NCI-H69 (cell line): ENCODE results near the gene CREBBP.

Experiments used
- DNase-seq: peaks from one replicate; lab custom pipeline; 2025; lab: John Stamatoyannopoulos, UW

The CREBBP gene

DNA sequence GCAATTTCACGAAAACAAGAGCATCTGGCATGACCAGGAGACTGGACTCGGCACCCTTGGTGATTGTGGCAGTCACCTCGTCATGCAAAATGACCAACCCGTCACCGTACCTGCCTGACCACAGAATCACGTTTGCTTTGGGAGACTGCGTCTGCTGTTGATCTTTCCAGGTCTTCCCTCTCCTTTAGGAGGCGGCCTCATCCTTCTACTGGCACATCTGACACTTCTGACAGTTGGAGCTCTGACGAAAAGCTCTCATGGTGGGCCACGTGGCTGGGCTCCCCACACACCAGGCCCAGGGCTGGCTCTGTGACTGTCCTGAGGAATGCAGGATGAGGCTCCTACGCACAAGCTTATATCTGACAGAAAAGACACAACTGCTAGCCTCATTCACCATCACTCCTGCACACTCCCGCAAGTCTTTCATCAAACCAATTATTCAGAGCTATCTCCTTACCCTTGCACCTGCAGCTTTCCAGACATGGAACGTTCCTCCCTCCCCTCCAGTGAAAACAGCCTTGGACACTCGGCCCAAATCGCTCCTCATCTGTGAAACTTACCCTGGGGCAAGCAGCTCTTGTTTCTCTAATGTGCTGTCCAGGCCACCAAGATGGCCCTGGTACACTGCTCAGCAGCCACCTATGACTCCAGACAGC is 166.8 kb downstream of the CREBBP start:
- no peak for DNase-seq

DNA sequence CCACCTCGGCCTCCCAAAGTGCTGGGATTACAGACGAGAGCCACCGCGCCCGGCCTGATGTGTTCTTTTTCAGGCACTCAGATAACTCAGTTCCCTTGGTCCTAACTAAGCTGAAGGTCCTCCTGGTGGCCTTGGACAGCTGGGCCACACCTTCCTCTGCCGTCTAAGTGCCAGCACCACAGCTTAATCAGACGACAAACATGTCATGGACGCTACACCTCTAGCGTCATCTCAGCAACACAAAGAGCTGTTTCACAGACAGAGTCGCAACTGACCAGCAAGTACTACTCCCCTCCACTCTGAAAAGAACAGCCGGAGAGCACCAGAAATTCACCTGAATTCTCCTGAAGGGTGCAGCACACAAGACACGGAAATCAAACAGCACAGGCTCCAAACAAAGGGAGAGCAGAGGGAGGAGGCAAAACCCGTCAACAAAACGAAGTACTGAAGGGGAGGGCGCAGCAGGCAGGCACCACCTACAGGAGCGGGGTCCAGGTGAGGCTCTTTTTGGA is 167.6 kb downstream of the CREBBP start:
- DNase-seq: no peak

DNA sequence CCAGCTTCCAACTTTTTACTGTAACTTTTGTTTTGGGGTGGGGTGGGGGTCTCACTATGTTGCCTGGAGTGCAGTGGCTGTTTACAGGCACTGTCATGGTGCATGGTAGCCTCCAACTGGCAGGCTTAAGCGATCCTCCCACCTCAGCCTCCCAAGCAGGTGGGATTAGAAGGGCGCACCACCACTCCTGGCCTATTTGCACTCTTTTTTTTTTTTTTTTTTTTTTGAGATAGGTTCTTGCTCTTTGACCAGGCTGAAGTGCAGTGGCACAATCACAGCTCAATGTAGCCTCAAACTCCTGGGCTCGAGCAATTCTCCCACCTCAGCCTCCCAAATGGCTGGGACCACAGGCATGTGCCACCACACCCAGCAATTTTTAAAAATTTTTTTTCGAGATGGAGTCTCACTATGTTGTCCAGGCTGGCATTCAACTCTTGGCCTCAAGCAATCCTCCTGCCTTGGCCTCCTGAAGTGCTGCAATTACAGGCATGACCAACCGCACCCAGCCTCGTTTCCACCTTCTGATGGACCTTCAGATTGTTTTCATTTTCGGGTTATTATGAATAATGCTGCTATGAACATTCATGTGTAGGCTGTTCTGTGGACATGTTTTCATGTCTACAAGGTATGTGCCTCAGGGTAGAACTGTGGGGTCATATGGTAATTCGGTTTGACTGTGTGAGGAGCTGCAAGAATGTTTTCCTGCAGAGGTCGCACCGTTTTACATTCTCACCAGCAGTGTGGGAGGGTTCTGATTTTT is 174.1 kb downstream of the CREBBP start:
- no peak for DNase-seq

DNA sequence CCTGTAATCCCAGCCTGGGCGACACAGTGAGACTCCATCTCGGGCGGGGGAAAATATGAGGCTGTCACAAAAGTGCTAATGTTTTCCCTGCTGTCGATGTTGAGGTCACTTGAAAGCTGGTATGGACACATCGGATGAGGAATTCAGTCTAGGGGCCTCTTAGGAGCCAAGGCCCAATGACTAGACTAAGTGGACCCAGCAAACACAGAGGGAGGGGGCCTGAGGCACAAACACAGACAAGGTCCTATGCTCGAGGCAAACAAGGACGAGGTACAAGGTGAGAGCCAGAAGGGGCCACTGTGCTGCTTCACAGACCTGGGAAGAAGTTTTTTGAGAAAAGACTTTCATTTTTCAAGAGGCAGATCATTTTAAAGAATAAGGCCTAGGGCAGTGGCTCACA is 178.4 kb downstream of the CREBBP start:
- DNase-seq: no peak

DNA sequence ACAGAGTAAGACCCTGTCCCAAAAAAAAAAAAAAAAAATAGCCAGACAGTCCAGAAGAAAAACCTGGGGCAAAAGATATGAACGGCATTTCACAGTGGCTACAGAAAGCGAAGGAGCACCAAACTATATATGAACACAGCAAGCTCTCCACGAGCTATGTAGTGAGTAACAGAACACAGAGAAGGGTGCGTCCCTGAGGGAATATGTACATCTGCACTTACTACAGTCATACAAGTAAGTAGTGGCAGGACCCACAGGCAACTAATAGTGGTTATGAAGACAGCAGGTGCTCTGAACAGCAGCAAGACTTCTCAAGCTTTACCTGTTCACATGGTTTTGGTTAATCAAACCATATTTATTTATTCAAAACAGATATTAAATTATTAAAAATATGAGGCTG is 179.0 kb downstream of the CREBBP start:
- DNase-seq: no peak

DNA sequence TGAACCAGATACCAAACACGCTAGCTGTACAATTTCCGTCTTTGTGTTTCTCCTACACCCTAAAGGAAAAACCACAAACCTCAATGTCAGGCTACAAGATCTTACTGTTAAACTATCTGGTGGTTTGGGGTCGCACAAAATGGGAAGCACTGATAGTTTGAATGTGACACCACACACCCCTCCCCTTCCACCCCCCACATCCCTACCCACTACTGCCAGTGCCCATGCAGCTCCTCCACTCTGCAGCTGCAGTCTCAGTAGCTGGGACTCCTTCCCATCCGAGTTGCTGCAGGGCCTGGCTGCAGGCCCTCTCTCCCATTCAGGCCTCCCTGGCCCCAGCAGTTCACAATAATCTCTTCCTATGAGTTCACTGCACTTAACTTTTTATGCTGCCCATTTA is 181.6 kb downstream of the CREBBP start:
- DNase-seq: no peak

DNA sequence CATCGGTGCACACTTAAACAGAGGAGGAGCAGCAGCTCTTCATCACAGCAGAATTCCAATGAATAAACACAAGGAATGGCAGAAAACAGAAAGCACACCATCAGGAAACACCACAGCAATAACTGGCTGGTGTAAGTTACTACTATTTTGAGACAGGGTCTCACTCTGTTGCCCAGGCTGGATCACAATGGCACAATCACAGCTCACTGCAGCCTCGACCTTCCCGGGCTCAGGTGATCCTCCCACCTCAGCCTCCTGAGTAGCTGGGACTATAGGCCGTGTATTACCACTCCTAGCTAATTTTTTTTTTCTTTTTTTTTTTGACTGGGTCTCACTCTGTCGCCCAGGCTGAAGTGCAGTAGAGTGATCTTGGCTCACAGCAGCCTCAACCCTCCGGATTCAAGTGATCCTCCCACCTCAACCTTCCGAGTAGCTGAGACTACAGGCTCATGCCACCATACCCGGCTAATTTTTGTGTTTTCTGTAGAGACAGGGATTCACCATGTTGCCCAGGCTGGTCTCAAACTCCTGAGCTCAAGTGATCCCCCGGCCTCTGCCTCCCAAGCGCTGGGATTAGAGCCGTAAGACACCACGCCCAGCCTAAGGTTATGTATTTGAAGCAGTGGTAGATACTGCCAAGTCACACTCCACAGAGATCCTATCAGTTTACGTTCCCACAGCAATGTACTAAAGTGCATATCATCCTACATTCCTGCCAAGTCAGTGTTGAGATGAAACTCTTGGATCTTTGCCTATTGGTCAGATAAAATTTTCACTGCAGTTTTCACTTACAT is 183.9 kb downstream of the CREBBP start:
- no peak for DNase-seq

DNA sequence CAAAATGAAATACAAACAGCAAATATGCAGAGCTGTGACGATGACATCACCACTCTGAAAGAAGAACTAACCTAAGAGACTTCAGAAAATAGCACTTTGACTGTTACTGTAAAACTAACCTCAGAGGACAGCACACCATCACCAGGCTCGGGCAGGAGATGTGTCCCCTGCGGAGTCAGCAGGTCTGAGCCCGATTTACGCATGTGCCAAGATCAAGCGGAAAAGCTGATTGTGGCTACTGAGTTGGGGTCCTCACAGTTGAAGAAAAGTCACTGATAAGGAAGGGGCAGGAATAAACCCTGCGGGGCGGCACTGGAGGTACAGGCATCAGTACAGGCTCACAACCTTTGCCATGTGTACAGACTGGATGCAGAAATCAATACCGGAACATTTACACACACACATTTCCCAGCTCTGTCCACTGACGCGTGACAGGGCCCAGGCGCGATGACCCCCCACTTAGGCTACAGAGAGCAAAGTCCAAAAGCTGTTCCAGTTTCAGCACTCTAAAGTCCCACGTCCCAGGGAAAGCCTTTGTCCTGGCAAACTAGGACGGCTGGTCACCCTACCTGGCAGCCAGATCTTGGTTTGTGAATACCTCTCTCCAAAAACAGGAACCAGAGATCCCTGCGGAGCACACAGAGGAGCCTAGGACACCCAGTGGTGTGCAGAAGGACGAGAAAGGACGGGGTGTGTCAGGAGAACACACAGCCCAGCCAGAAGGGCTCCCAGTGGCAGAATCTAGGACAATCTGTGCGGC is 184.7 kb downstream of the CREBBP start:
- DNase-seq: no peak

DNA sequence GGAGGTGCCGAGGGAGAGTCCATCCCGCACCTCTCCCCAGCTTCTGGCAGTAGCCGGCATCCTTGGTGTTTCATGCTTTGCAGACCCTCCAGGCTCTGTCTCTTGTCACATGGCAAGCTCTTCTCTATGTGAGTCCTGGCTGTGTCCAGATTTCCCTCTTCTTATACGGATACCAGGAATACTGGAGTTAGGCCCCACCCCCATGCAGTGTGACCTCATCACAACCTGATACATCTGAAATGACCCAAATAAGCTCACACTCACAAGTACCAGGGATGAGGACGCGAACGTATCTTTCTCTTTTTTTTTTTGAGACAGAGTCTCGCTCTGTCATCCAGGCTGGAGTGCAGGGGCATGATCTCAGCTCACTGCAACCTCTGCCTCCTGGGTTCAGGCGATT is 186.5 kb downstream of the CREBBP start:
- DNase-seq: no peak

DNA sequence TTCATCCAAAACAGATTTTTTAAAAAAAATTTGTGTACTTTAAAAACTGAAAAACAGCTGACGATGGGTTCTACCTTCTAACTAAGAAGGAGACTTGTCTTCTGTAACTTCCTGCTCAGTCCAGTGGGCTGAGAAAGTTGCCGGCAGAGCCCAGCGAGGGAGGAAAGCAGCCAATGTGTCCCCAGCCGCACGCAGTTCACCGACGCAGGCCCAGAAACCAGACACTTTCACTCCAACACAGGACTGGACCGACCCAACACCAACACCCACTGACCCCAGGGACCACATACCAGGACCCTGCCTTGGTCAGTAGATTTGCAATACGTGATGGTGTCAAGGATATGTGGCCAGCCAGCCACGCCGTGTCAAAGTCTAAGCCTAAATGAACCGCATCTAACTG is 188.8 kb downstream of the CREBBP start:
- DNase-seq: no peak

DNA sequence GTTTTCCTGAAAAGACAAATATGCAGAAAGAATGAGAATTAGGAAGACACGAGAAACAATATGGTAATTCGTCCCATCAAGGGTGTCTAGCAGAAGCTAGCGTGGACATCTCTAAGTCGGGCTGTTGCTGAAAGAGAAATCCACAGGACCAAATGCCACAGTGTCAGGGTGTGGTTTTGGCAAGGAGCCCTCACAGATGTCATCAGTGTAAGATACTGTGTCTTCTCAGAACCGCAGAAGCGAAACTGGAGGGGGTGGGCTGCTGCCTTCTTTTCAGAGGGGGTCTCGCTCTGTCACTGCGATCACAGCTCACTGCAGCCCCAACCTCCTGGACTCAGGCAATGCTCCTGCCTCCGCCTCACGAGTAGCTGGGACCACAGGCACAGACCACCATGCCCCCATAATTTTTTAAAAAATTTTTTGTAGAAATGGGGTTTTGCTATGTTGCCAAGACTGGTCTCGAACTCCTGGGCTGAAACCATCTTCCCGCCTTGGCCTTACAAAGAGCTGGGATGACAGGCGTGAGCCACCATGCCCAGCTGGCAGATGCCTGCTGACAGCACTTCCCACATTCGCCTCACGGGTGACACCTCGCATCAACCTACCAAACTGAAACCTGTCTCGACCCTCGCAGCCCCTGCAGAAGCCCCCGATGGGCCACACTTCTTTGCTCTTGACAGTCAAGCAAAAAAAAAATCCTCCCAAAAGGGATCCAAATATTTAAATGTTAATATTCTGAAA is 189.4 kb downstream of the CREBBP start:
- no peak for DNase-seq

DNA sequence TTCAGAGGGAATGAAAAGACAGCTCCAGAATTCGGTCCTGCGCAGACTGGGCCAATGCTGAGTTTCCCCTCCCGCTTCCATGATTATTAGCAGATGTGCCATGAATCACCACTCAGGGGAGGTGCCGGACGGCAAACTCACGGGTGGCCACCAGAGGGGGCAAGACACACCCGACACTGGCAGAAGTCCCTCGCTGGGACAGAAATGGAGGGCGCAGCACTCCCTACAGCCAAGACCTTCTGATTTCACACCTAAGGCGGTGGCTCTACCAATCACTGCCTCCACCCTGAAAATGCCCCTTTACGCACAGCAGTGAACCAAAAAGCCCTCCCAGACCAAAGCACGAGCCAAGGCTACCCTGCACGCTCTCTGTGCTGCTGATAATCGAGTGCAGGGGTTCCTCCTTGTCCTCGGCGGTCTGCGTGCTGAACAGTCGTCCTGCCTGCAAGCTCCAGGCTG is 190.0 kb downstream of the CREBBP start:
- peak; percentile 80 for DNase-seq

DNA sequence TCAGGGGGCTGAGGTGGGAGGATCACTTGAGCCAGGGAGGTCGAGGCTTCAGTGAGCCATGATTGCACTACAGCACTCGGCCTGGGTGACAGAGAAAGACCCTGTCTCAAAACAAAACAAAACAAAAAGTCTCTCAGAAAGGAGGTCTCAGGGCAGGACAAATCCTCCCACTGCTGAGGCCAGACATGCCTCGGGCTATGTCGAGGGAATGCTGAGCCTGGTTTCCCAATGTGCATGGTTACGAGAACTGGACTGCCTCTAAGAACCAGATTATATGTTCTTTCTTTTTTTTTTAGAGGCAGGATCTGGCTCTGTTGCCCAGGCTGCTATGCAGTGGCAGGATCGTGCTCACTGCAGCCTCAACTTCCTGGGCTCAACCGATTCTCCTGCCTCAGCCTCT is 190.8 kb downstream of the CREBBP start:
- no peak for DNase-seq

DNA sequence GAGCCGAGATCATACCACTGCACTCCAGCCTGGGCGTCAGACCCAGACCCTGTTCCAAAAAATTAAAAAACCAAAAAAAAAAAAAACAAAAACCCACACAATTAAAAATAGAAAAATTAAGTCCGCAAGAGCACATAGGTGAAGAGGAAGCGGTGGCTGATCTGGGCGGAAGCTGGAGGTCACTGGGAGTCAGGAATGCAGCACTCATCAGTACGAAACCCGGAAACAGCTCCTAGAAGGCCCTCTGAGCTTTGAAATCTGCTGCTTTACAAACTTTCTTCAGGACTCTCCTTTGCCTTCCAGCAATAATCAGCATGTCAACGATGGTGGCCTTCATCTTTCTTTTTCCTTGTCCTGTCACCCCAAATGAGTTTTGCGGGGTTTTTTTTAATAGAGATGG is 192.7 kb downstream of the CREBBP start:
- DNase-seq: no peak

DNA sequence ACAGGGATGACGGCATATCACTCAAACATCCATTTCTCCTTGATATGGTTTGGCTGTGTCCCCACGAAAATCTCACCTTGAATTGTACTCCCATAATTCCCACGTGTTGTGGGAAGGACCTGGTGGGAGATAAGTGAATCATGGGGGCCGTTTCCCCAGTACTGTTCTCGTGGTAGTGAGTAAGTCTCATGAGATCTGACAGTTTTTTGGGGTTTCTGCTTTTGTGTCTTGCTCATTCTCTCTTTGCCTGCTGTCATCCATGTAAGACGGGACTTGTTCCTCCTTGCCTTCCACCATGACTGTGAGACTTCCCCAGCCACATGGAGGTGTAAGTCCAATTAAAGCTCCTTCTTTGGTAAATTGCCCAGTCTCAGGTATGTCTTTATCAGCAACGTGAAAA is 193.5 kb downstream of the CREBBP start:
- no peak for DNase-seq

DNA sequence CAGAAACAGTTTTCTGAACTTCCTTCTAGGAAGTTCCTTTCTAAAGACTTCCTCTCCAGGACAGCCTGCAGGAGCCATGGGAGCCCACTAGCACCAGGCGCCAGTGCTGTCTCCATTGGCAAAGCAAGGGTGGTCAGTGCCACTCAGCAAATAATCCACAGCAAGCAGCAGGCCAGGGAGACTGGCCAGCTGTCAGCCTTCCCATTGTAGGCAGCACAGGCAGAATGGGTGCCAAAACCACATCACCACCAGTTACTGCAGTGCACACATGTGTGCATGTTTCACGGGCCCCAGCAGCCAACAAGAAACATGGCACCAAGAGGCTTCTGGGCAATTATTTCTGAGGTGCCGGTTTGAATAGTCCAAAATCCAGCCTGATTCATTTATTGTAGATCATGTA is 199.3 kb downstream of the CREBBP start:
- no peak for DNase-seq

DNA sequence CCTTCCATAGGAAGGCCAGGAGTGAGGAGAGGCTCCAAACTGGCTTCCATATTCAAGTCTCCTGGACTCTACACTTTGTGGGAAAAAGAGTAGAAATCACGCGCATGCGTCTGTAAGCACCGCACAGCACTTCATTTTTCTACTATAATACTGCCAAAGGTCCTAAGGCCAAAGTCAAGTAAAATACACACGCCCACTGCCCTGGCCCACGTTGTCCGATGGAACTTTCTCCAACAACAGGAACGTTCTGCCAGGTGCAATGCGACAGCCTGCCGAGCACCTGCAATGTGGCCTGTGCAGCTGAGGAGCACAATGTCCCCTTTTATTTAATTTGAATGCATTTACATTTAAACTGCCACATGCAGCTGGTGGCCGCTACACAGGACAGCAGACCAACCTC is 202.5 kb downstream of the CREBBP start:
- no peak for DNase-seq

DNA sequence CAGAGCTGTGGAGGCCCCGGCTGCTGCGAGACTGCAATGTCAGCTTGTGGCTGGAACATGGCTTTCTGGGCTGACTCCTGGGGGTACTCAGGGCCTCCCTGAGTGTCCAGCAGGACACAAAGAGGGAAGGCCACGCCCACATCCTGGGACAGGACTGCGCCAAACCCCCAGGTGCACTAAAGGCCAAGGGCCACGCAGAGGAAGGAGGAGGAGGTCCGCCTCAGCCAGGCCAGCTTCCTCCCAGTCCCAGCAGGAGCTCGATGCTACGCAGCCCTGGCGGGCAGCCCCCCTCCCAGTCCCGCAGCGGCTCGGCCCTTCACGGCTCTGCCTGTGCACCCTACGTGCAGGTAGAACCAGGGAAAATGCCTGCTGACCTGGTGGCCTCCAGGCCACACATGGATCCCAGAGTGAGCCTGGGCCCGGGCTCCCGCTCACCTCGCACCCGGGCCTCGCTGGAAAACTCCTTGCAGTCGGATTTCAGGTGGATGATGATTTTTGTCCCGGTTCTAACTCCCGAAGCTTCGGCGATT is 204.8 kb downstream of the CREBBP start:
- no peak for DNase-seq
